PC-3 (cell line): ENCODE measurements around the gene NEAT1. TPM values are rescaled to one million over a fixed set of nuclear protein-coding genes. Genes with fewer than 3 reads are reported as not detected.

Experiments
- ATAC-seq: fragments of 200-7000 bp; cut with Tn5 transposase; 2 replicates; pipeline ENCODE4 v1.9.1; 2020; ENCODE audit warnings: mild to moderate bottlenecking, moderate library complexity
- BruUV-seq: library from RNA; stranded (reverse); fragments of 400-500 nt; replicated peaks from 2 replicates; lab custom pipeline; 2021; lab: Mats Ljungman, UMichigan
- CTCF ChIA-PET: fragments of 300-600 bp; sonication (Branson Sonifier 250); formaldehyde crosslinking; loops from one replicate; lab custom pipeline; 2022; ENCODE audit warnings: antibody characterized with exemption; lab: Charles Lee
- POLR2A ChIA-PET: fragments of 300-600 bp; sonication (Branson Sonifier 250); formaldehyde crosslinking; loops from one replicate; lab custom pipeline; 2022; ENCODE audit warnings: antibody characterized with exemption; ENCODE audit not compliant: unreplicated experiment; lab: Charles Lee
- DNase-seq: peaks from one replicate; pipeline ENCODE4 v3.0.0-alpha.2; 2015
- H2AFZ ChIP-seq: fragments of 300-600 bp; sonication (generic); 2 replicates; pipeline ENCODE4 v1.6.0; 2016; ENCODE audit warnings: antibody characterized with exemption, low read length
- H3F3A ChIP-seq: fragments of 300-600 bp; sonication (generic); one replicate; pipeline ENCODE4 v1.6.0; 2017; ENCODE audit warnings: antibody characterized with exemption, low read length, control low read depth, mild to moderate bottlenecking; ENCODE audit not compliant: unreplicated experiment
- H3K27ac ChIP-seq: fragments of 300-600 bp; sonication (generic); 2 replicates; pipeline ENCODE4 v1.5.1; 2016; ENCODE audit warnings: mild to moderate bottlenecking, low read length
- H3K27me3 ChIP-seq: fragments of 300-600 bp; sonication (generic); 2 replicates; pipeline ENCODE4 v1.6.1; 2016; ENCODE audit warnings: low read length, mixed read lengths
- H3K36me3 ChIP-seq: fragments of 300-600 bp; sonication (generic); 2 replicates; pipeline ENCODE4 v1.6.1; 2016; ENCODE audit warnings: low read depth, mixed run types, low read length, mixed read lengths
- H3K4me1 ChIP-seq: fragments of 300-600 bp; sonication (generic); 2 replicates; pipeline ENCODE4 v1.5.1; 2016; ENCODE audit warnings: low read length; ENCODE audit not compliant: insufficient read depth
- H3K4me2 ChIP-seq: fragments of 300-600 bp; sonication (generic); 2 replicates; pipeline ENCODE4 v1.6.0; 2016; ENCODE audit warnings: low read length
- H3K4me3 ChIP-seq: fragments of 300-600 bp; sonication (generic); 2 replicates; pipeline ENCODE4 v1.5.1; 2016; ENCODE audit warnings: mild to moderate bottlenecking, low read length, mixed read lengths
- H3K79me2 ChIP-seq: fragments of 300-600 bp; sonication (generic); 2 replicates; pipeline ENCODE4 v1.6.1; 2017; ENCODE audit warnings: low read length, mixed read lengths
- H3K9ac ChIP-seq: fragments of 300-600 bp; sonication (generic); 2 replicates; pipeline ENCODE4 v1.6.0; 2016; ENCODE audit warnings: mild to moderate bottlenecking, low read length
- H3K9me2 ChIP-seq: fragments of 300-600 bp; sonication (generic); replicated peaks from 2 replicates; pipeline ENCODE4 v1.6.1; 2016; ENCODE audit warnings: mixed run types, low read length, mixed read lengths
- H3K9me3 ChIP-seq: fragments of 300-600 bp; sonication (generic); 2 replicates; pipeline ENCODE4 v1.6.1; 2016; ENCODE audit warnings: low read length, mixed read lengths
- H4K20me1 ChIP-seq: fragments of 300-600 bp; sonication (generic); 2 replicates; pipeline ENCODE4 v1.6.1; 2016; ENCODE audit warnings: low read length, mixed read lengths
- EZH2 ChIP-seq: fragments of 300-600 bp; sonication (generic); IDR thresholded peaks from one replicate; pipeline ENCODE4 v1.6.1; 2017; ENCODE audit warnings: antibody characterized with exemption, mild to moderate bottlenecking, low read length; ENCODE audit not compliant: unreplicated experiment
- EZH2phosphoT487 ChIP-seq: fragments of 300-600 bp; sonication (generic); IDR thresholded peaks from 2 replicates; pipeline ENCODE4 v1.6.1; 2018; ENCODE audit warnings: mild to moderate bottlenecking, antibody characterized with exemption, low read length, borderline replicate concordance
- intact Hi-C: fragments of 100-400 bp; cut with micrococcal nuclease; formaldehyde crosslinking; loops from 2 replicates; pipeline ENCODE4 v1.9.0; 2023
- total RNA-seq: library from RNA; depleted of rRNA; stranded (reverse); fragments of >200 nt; gene quantifications from 2 replicates; pipeline ENCODE4 v1.2.3, GENCODE V29; 2014
- TF ChIP-seq, protein P1 (sequence below): fragments of 300-600 bp; sonication (generic); conservative IDR thresholded peaks from 2 replicates; pipeline ENCODE4 v1.5.1; 2017; ENCODE audit warnings: antibody characterized with exemption, low read depth, mild to moderate bottlenecking, low read length

Gene NEAT1
- total RNA-seq, 1 experiment from 2014 or later: 47.9 TPM

DNA sequence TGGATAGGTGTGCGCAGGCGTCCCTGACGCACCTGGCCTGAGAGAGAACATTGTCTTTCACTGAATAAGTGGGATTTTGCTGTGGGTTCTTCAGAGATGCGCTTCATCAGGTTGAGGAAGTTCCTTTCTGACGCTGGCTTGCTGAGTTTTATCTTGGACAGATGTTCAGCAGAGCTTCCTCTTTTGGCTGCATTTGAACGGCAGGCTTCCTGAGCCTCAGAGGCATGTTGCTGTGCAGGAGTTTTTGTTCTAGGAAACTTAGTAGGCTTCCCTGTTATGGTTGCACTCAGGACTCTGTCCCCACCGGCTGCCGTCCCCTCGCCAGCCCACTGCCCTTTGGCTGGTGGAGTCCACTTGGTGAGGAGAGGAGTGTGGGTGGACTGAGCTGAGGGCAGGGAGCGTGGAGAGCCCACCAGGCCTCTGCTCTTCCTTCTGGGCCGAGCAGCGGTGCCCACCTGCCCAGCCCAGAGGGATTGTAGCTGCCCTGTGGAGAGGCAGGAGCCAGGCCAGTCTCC lies 18.9 kb upstream of the NEAT1 start:
- POLR2A ChIA-PET: no interaction called here
- ATAC-seq: no peak
- intact Hi-C loops: no loop called here

DNA sequence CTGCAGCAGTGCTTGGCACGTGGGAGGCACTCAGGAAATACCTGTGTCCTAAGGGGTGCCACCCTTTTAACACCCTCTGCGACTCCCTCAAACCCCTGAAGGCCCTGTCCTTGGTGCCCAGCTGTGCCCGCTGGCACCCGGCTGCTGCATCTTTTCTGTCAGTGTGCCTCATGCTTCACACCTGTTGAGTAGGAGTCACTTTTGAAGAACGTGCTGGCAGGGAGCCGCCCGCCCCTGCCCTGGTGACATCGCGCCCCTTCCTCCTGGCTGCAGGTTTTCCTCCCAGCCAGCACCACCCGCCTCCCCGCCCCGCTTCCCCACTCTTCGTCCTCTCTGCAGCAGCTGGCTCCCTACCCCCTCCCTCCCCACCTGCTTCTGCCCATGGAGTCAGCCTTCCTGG lies 18.4 kb upstream of the NEAT1 start:
- H3K4me2 ChIP-seq: no peak overlapping the region
- H3K4me1 ChIP-seq: no peaks in the 10 kb centered on the region
- POLR2A ChIA-PET: no interaction called here
- no peak overlapping the region for H2AFZ ChIP-seq
- no peaks in the 10 kb centered on the region for H3K9me2 ChIP-seq
- no peaks in the 10 kb centered on the region for H3K79me2 ChIP-seq
- no peak overlapping the region for H3K4me3 ChIP-seq
- CTCF ChIA-PET: interaction anchor here (0.6 kb wide), 2 partner anchors 12 to 98 kb away, joined by 6 read pairs; no protein-coding TSS in a partner anchor
- DNase-seq: no peak
- peaks cover 29% of the 10 kb centered on the region for H3K36me3 ChIP-seq
- intact Hi-C loops: no loop called here
- no peaks in the 10 kb centered on the region for H4K20me1 ChIP-seq
- no peak overlapping the region for H3K27ac ChIP-seq
- TF ChIP-seq EZH2: no peak
- TF ChIP-seq, protein P1, sequence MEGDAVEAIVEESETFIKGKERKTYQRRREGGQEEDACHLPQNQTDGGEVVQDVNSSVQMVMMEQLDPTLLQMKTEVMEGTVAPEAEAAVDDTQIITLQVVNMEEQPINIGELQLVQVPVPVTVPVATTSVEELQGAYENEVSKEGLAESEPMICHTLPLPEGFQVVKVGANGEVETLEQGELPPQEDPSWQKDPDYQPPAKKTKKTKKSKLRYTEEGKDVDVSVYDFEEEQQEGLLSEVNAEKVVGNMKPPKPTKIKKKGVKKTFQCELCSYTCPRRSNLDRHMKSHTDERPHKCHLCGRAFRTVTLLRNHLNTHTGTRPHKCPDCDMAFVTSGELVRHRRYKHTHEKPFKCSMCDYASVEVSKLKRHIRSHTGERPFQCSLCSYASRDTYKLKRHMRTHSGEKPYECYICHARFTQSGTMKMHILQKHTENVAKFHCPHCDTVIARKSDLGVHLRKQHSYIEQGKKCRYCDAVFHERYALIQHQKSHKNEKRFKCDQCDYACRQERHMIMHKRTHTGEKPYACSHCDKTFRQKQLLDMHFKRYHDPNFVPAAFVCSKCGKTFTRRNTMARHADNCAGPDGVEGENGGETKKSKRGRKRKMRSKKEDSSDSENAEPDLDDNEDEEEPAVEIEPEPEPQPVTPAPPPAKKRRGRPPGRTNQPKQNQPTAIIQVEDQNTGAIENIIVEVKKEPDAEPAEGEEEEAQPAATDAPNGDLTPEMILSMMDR: no peak
- no peak for TF ChIP-seq EZH2phosphoT487
- no peaks in the 10 kb centered on the region for H3K27me3 ChIP-seq
- no peaks in the 10 kb centered on the region for H3F3A ChIP-seq
- BruUV-seq: no TSS peak
- no peak overlapping the region for H3K9ac ChIP-seq
- H3K9me3 ChIP-seq: no peaks in the 10 kb centered on the region
- ATAC-seq: no peak

More for the DNA sequence above, 18.9 kb upstream of the NEAT1 start:
- no peak overlapping the region for H3K4me3 ChIP-seq
- H3K4me1 ChIP-seq: no peaks in the 10 kb centered on the region
- CTCF ChIA-PET: no interaction called here
- peaks cover 25% of the 10 kb centered on the region; the same call in 1 of the 2 replicates for H3K36me3 ChIP-seq
- DNase-seq: no peak
- H2AFZ ChIP-seq: no peak overlapping the region
- no TSS peak for BruUV-seq
- no peak for TF ChIP-seq EZH2
- TF ChIP-seq, protein P1: no peak
- TF ChIP-seq EZH2phosphoT487: no peak
- no peak overlapping the region for H3K9ac ChIP-seq
- no peak overlapping the region for H3K4me2 ChIP-seq
- no peaks in the 10 kb centered on the region for H4K20me1 ChIP-seq
- no peaks in the 10 kb centered on the region for H3K79me2 ChIP-seq
- H3K9me2 ChIP-seq: no peaks in the 10 kb centered on the region
- no peak overlapping the region for H3K27ac ChIP-seq
- H3F3A ChIP-seq: no peaks in the 10 kb centered on the region
- H3K9me3 ChIP-seq: no peaks in the 10 kb centered on the region
- H3K27me3 ChIP-seq: no peaks in the 10 kb centered on the region

GRCh38 chr11:65404638-65405339 lies 17.8 kb upstream of the NEAT1 start:
- intact Hi-C loops: no loop called here
- no TSS peak for BruUV-seq
- ATAC-seq (no peak), DNase-seq (no peak)
- Histone ChIP-seq H3K36me3 (peaks cover 26% of the 10 kb centered on the region), H3K9me2 (no peaks in the 10 kb centered on the region), H3K79me2 (no peaks in the 10 kb centered on the region), H3K9ac (no peak overlapping the region), H3K4me2 (no peak overlapping the region), H3K4me1 (no peaks in the 10 kb centered on the region), H3K4me3 (no peak overlapping the region), H4K20me1 (no peaks in the 10 kb centered on the region), H3K9me3 (no peaks in the 10 kb centered on the region), H3K27me3 (no peaks in the 10 kb centered on the region), H3F3A (no peaks in the 10 kb centered on the region), H2AFZ (no peak overlapping the region), H3K27ac (no peak overlapping the region)
- POLR2A ChIA-PET: no interaction called here
- TF ChIP-seq, protein P1: no peak
- TF ChIP-seq EZH2phosphoT487 (no peak), EZH2 (no peak)
- CTCF ChIA-PET: interaction anchor here (0.6 kb wide), 2 partner anchors 11 to 97 kb away, joined by 6 read pairs; no protein-coding TSS in a partner anchor
